Activated naive CD8-positive, alpha-beta T cell treated with anti-CD3 and anti-CD28 coated beads for 36 hours (primary cell): ENCODE data around the gene FAM89B. TPM values are rescaled to one million over a fixed set of nuclear protein-coding genes. Genes with fewer than 3 reads are reported as not detected.

Experiments
- DNase-seq: peaks from one replicate; pipeline ENCODE4 v3.0.0; 2021
- H3K27ac Mint-ChIP-seq: one replicate; pipeline ENCODE4 v1.8.0; 2022; ENCODE audit warnings: mild to moderate bottlenecking, moderate library complexity, mixed read lengths
- H3K27me3 Mint-ChIP-seq: one replicate; pipeline ENCODE4 v1.8.0; 2022; ENCODE audit warnings: mild to moderate bottlenecking, mixed read lengths
- H3K36me3 Mint-ChIP-seq: one replicate; pipeline ENCODE4 v1.8.0; 2021; ENCODE audit warnings: mild to moderate bottlenecking, mixed read lengths
- H3K4me1 Mint-ChIP-seq: one replicate; pipeline ENCODE4 v1.8.0; 2021; ENCODE audit warnings: mixed read lengths
- H3K4me3 Mint-ChIP-seq: one replicate; pipeline ENCODE4 v1.8.0; 2022; ENCODE audit warnings: mild to moderate bottlenecking, moderate library complexity, mixed read lengths
- H3K9me3 Mint-ChIP-seq: one replicate; pipeline ENCODE4 v1.8.0; 2022; ENCODE audit warnings: mixed read lengths
- total RNA-seq, 2 experiments: library from RNA; stranded (reverse); gene quantifications; one replicate each; pipeline ENCODE4 v1.2.3, GENCODE V29; 2021

Gene FAM89B
- total RNA-seq, 2 experiments from 2014 or later: 13.6 to 15.0 TPM

DNA sequence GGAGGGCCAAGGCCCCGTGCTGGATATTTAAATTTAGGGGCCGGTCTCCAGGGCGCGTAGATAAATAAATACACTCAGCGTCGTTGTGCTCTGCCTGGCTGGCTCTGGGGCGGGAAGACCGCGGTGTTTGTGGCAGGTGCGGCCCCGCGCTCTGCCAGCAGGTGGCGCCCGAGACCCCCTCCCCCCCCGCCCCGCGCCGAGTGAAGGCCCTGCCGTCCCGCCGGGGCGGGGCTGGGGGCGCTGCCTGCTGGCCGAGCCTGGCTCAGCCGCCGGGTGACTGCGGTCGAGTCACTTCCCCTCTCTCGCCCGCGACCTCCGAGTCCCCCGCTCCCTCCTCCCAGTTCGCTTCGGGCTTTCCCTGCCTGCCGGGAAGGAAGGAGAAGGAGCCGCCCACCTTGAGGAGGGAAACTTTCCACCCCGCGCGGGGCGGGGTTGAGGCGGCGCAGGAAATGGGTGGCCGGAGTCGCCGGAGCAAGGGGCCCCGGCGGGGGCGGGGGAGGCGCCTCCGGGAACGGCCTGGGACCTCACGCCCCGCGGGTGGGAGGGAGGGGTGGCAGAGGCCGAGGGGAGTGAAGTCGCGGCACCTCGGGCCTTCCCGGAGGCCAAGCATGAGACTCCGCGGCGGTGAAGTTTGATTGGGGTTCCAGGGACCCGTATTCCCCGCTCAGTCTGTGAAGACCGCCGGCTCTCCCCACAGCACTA is 1.9 kb downstream of the FAM89B start:
- no peaks in the 10 kb centered on the region for H3K27me3 Mint-ChIP-seq
- DNase-seq: peak; percentile 96
- no peaks in the 10 kb centered on the region for H3K9me3 Mint-ChIP-seq
- peak overlapping the region; percentile 93 for H3K27ac Mint-ChIP-seq
- H3K36me3 Mint-ChIP-seq: peaks cover 26% of the 10 kb centered on the region
- H3K4me1 Mint-ChIP-seq: peaks cover 53% of the 10 kb centered on the region
- peak overlapping the region; percentile 82 for H3K4me3 Mint-ChIP-seq

- H3K36me3 Mint-ChIP-seq: peaks cover 30% of the 10 kb centered on the region
- H3K27ac Mint-ChIP-seq: peak overlapping the region; percentile 93
- peaks cover 55% of the 10 kb centered on the region for H3K4me1 Mint-ChIP-seq
- no peak for DNase-seq
- H3K27me3 Mint-ChIP-seq: no peaks in the 10 kb centered on the region
- peak overlapping the region; percentile 82 for H3K4me3 Mint-ChIP-seq
- H3K9me3 Mint-ChIP-seq: no peaks in the 10 kb centered on the region
These were observed 2.7 kb downstream of the FAM89B start for GRCh38 chr11:65574811-65575567.

DNA sequence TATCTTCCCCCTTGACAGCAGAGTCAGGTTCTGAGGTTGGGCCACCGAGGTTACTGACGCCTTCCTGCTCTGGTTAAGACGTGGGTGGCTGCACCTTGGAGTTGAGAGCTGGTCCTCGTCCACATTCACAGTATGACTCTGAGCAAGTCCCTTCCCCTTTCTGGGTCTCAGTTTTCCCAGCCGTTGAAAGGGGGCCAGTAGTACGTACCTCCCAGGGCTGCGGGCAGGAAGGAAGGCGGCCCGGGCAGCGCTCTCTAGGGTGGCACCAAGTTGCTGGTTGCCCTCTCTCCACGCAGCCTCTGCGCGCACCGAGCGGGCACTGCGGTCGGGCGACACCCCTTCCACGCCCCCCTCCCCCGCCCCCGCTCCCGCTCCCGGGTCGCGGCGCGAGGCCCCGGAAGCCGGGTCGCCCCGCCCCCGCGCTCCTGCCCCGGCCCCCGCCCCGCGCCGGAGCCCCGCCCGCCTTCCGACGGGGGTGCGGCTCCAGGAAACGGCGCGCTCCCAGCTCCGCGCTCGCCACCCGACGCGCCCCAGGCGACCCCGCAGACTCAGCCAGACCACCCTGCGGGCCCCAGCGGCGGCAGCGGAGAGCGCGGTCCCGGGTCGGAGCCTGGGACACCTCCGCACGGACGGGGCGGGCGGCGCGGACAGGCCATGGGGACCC is 3.4 kb downstream of the FAM89B start, which contains the start of gene EHBP1L1:
TSS of gene EHBP1L1 (plus strand) at position 486 of the 664 bp plus-strand sequence. CDS start 250 bp downstream, outside the sequence.
- H3K27me3 Mint-ChIP-seq: no peaks in the 10 kb centered on the region
- H3K4me1 Mint-ChIP-seq: peaks cover 55% of the 10 kb centered on the region
- H3K9me3 Mint-ChIP-seq: no peaks in the 10 kb centered on the region
- peaks cover 28% of the 10 kb centered on the region for H3K36me3 Mint-ChIP-seq
- H3K27ac Mint-ChIP-seq: peak within 1 kb of the TSS; percentile 93
- peak within 1 kb of the TSS; percentile 88 for H3K4me3 Mint-ChIP-seq
- DNase-seq: peak; percentile 84

GRCh38 chr11:65576232-65576866 is 4.0 kb downstream of the FAM89B start:
- peaks cover 26% of the 10 kb centered on the region for H3K36me3 Mint-ChIP-seq
- H3K9me3 Mint-ChIP-seq: no peaks in the 10 kb centered on the region
- H3K27me3 Mint-ChIP-seq: no peaks in the 10 kb centered on the region
- H3K4me3 Mint-ChIP-seq: peak overlapping the region; percentile 88
- peaks cover 52% of the 10 kb centered on the region for H3K4me1 Mint-ChIP-seq
- no peak for DNase-seq
- peak overlapping the region; percentile 84 for H3K27ac Mint-ChIP-seq

DNA sequence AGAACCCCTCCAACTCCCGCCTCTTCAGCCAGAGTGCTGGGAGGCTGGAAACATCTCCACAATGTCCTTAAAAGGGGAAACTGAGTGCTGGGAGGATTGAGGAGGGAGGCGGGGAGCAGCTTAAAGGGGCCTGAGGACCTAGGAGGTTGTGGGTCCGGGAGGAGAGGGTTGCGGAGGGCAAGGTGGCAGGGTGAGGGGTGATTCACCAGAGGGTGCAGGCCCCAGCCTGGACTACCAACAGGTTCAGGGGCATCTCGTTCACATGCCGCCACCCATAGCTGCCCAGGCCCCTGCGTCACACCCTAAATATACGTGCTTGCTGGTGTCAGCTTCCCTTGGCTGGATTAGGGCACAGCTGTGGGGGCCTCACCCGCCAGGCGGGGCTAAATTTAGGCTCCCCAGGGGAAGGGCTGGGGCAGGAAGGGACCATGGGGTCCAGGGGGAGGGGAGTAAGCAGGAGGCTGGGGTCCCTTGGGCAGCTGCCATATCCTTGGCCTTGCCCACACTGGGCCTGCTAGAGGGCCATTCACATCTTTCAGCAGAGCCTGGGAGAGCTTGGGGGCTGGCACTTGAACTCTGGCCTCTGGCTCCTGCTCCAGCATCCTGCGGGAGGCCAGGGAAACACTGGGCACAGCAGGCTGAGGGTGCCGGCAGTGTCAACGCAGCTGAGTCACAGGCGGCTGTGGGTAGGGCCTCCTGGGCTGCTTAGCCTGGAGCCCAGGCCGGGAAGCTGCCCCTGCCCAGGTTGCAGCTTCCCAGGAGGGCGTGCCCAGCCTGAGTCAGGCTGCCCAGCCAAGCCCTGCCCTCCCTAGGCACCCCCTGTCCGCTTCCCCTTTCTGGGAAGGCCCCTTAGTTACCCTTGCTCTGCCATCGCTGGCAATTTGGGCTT is 4.8 kb downstream of the FAM89B start:
- peak overlapping the region; percentile 84 for H3K27ac Mint-ChIP-seq

DNA sequence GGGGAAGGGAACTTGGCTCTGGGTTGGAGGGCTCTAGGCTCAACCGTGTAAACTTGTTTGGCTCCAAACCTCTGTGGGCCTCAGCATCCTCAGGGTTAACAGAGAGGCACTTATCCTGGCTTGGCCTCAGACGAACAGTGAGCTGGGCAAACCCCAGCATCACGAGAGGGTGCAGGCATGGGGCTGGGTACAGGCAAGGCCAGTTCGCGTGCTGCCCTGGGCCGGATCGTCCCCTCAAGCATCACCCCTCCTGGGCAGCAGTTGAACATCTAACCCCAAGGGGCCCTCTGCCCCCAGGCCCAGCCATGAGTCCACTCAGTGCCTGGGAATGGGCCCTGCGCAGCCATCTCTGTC is 5.4 kb downstream of the FAM89B start:
- DNase-seq: no peak
- no peaks in the 10 kb centered on the region for H3K27me3 Mint-ChIP-seq
- H3K4me3 Mint-ChIP-seq: peak overlapping the region; percentile 55
- peaks cover 22% of the 10 kb centered on the region for H3K36me3 Mint-ChIP-seq
- H3K27ac Mint-ChIP-seq: peak overlapping the region; percentile 16
- peaks cover 43% of the 10 kb centered on the region for H3K4me1 Mint-ChIP-seq
- H3K9me3 Mint-ChIP-seq: no peaks in the 10 kb centered on the region

More for the DNA sequence above, 4.8 kb downstream of the FAM89B start:
- H3K4me3 Mint-ChIP-seq: peak overlapping the region; percentile 88
- H3K27me3 Mint-ChIP-seq: no peaks in the 10 kb centered on the region
- DNase-seq: peak; percentile 48
- H3K36me3 Mint-ChIP-seq: peaks cover 23% of the 10 kb centered on the region
- H3K9me3 Mint-ChIP-seq: no peaks in the 10 kb centered on the region
- H3K4me1 Mint-ChIP-seq: peaks cover 44% of the 10 kb centered on the region

DNA sequence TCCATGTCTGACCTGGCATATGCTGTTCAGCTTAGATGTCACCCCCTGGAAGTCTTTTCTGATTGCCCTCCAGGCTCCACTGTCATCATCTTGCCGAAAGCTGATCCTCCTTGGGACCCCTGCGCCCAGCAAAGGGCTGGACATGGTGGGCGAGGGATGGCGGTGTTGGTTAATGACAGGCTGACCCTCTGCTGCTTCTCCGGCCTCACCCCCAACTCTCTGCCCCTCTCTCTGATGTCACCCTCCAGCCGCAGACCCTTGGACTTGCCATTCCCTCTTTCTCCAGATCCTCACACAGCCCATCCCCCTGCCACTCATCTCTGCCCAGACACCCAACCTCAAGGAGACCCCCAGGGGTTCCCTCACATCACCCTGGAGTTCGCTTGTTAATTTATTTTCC is 5.8 kb downstream of the FAM89B start:
- H3K27ac Mint-ChIP-seq: peak overlapping the region; percentile 4
- peaks cover 41% of the 10 kb centered on the region for H3K4me1 Mint-ChIP-seq

GRCh38 chr11:65578667-65579066 is 6.3 kb downstream of the FAM89B start:
- H3K36me3 Mint-ChIP-seq: peaks cover 17% of the 10 kb centered on the region
- H3K4me3 Mint-ChIP-seq: peak overlapping the region; percentile 50
- no peaks in the 10 kb centered on the region for H3K9me3 Mint-ChIP-seq
- H3K27me3 Mint-ChIP-seq: no peaks in the 10 kb centered on the region
- DNase-seq: no peak
- peak overlapping the region; percentile 4 for H3K27ac Mint-ChIP-seq
- peaks cover 36% of the 10 kb centered on the region for H3K4me1 Mint-ChIP-seq

More for the DNA sequence above, 5.8 kb downstream of the FAM89B start:
- DNase-seq: no peak
- Mint-ChIP-seq H3K9me3 (no peaks in the 10 kb centered on the region), H3K4me3 (peak overlapping the region; percentile 55), H3K27me3 (no peaks in the 10 kb centered on the region), H3K36me3 (peaks cover 18% of the 10 kb centered on the region)

GRCh38 chr11:65579291-65579690 is 7.0 kb downstream of the FAM89B start:
- Mint-ChIP-seq H3K4me3 (no peak overlapping the region), H3K36me3 (peaks cover 13% of the 10 kb centered on the region), H3K4me1 (peaks cover 33% of the 10 kb centered on the region), H3K9me3 (no peaks in the 10 kb centered on the region), H3K27me3 (no peaks in the 10 kb centered on the region), H3K27ac (no peak overlapping the region)
- DNase-seq: no peak

- H3K9me3 Mint-ChIP-seq: no peaks in the 10 kb centered on the region
- H3K27me3 Mint-ChIP-seq: no peaks in the 10 kb centered on the region
- peaks cover 27% of the 10 kb centered on the region for H3K4me1 Mint-ChIP-seq
These were observed 7.8 kb downstream of the FAM89B start for GRCh38 chr11:65580031-65580692.

DNA sequence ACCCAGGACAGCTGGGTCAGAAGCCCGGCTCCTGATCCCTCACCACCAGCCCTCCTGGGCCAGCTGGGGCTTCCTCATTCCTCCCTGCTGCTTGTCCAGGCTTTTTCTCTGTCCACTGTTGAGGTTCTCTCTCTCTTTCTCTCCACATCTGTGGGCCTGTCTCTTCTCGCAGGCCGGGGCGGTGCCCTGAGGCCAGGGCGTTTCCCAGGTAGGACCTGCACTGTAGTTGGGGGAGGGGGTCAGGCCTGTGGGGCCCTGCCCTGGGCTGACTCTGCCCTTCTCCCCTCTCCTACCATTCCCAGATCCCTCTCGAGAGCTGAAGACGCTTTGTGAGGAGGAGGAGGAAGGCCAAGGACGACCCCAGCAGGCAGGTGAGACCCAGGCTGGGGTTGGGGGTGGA is 8.4 kb downstream of the FAM89B start:
- H3K4me1 Mint-ChIP-seq: peaks cover 22% of the 10 kb centered on the region
- H3K36me3 Mint-ChIP-seq: peaks cover 13% of the 10 kb centered on the region
- no peak overlapping the region for H3K4me3 Mint-ChIP-seq

More at GRCh38 chr11:65580031-65580692, 7.8 kb downstream of the FAM89B start:
- Mint-ChIP-seq H3K27ac (no peak overlapping the region), H3K4me3 (no peak overlapping the region), H3K36me3 (peaks cover 13% of the 10 kb centered on the region)
- DNase-seq: no peak

GRCh38 chr11:65581928-65582327 is 9.6 kb downstream of the FAM89B start:
- peaks cover 21% of the 10 kb centered on the region for H3K4me1 Mint-ChIP-seq
- H3K4me3 Mint-ChIP-seq: no peak overlapping the region
- peaks cover 16% of the 10 kb centered on the region for H3K36me3 Mint-ChIP-seq
- no peak for DNase-seq
- H3K9me3 Mint-ChIP-seq: no peaks in the 10 kb centered on the region
- no peak overlapping the region for H3K27ac Mint-ChIP-seq
- H3K27me3 Mint-ChIP-seq: no peaks in the 10 kb centered on the region

More for the DNA sequence above, 8.4 kb downstream of the FAM89B start:
- Mint-ChIP-seq H3K9me3 (no peaks in the 10 kb centered on the region), H3K27ac (peak overlapping the region; percentile 54), H3K27me3 (no peaks in the 10 kb centered on the region)
- no peak for DNase-seq

DNA sequence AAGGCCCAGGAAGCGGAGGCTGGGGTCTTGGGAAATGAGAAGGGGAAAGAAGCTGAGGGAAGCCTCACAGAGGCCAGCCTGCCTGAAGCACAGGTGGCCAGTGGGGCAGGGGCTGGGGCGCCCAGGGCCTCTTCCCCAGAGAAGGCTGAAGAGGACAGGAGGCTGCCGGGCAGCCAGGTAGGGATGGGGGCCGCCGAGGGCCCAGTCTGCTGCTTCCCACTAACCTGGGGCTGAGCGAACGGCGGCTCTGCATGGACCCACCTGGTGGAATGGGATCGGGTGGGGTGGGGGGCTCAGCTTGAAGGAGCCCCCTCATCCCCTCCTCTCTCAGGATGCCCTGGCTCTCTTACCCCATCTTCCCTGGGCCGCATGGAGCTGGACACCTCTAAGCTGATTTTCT is 11.3 kb downstream of the FAM89B start:
- Mint-ChIP-seq H3K36me3 (peaks cover 12% of the 10 kb centered on the region), H3K27me3 (no peaks in the 10 kb centered on the region), H3K9me3 (no peaks in the 10 kb centered on the region), H3K27ac (no peak overlapping the region), H3K4me3 (no peak overlapping the region), H3K4me1 (peaks cover 24% of the 10 kb centered on the region)
- no peak for DNase-seq
